Mucosa of rectum (tissue), 2 donors: ENCODE data around the gene TTLL13.

Source experiments
- H3K27ac ChIP-seq, 2 donors: one replicate each; pipeline ENCODE4 v1.7.0; 2013; ENCODE audit warnings: inconsistent platforms in 2 of 2, low read depth in 2 of 2, low read length in 2 of 2
- H3K27me3 ChIP-seq, 2 donors: one replicate each; pipeline ENCODE4 v1.7.0; 2013; ENCODE audit warnings: low read length in 2 of 2; ENCODE audit not compliant: control insufficient read depth in 2 of 2, insufficient read depth in 2 of 2
- H3K36me3 ChIP-seq, 2 donors: one replicate each; pipeline ENCODE4 v1.7.0; 2013; ENCODE audit warnings: low read length in 2 of 2; ENCODE audit not compliant: control insufficient read depth in 2 of 2, insufficient read depth in 2 of 2
- H3K4me1 ChIP-seq, 2 donors: one replicate each; pipeline ENCODE4 v1.7.0; 2013; ENCODE audit warnings: low read length in 2 of 2, mild to moderate bottlenecking in 1 of 2; ENCODE audit not compliant: control insufficient read depth in 2 of 2, insufficient read depth in 2 of 2
- H3K4me3 ChIP-seq, 2 donors: one replicate each; pipeline ENCODE4 v1.7.0; 2013; ENCODE audit warnings: low read length in 2 of 2
- H3K9ac ChIP-seq, 2 donors: one replicate each; pipeline ENCODE4 v1.7.0; 2013; ENCODE audit warnings: low read length in 2 of 2, low read depth in 1 of 2, mild to moderate bottlenecking in 1 of 2
- H3K9me3 ChIP-seq, 2 donors: one replicate each; pipeline ENCODE4 v1.7.0; 2013; ENCODE audit warnings: low read length in 2 of 2; ENCODE audit not compliant: control insufficient read depth in 2 of 2
- donor health status: healthy.
- donor health status: Normal muscosa, but diverticular disease.

TTLL13 gene

DNA sequence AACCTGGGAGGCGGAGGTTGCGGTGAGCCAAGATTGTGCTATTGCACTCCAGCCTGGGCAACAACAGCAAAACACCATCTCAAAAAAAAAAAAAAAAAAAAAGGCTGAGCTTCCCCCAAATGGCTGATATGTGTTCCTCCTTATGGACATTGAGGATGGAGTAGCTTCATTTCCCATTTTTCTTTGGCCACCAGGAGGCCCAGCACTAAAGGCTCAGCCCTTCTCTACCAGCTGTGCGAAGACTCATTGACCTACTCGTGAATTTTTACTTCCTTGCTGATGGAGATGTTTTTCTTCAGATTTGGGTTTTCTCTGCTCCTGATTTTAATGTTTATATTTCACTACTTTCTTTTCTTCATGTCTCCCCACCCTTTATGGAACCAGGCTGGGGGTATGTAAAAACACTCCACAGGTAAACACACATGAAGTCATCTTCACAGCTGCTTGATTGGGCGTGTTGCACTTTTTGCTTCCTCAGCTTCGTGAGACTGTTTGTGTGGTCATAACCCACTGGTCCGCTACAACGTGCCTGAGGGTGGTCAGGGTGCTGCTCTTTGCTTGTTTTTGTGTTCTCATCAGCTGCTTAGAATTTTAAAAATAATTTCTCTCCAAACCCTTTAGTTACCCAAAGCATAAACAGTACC, 34.7 kb upstream of the TTLL13 start:
- Histone ChIP-seq H3K27ac (peak overlapping the region; percentile 67 to 99), H3K4me1 (peaks cover 37 to 48% of the 10 kb centered on the region in 2 donors)

GRCh38 chr15:90217671-90218394, 31.5 kb upstream of the TTLL13 start:
- Histone ChIP-seq H3K36me3 (peaks cover 19 to 25% of the 10 kb centered on the region in 2 donors), H3K27me3 (no peaks in the 10 kb centered on the region), H3K9ac (no peak overlapping the region), H3K4me3 (no peak overlapping the region), H3K27ac (no peak overlapping the region), H3K4me1 (peaks cover 14 to 25% of the 10 kb centered on the region in 2 donors), H3K9me3 (no peaks in the 10 kb centered on the region)

More for the DNA sequence above, 34.7 kb upstream of the TTLL13 start:
- Histone ChIP-seq H3K4me3 (no peak overlapping the region), H3K36me3 (peaks cover 26 to 28% of the 10 kb centered on the region in 2 donors), H3K27me3 (no peaks in the 10 kb centered on the region), H3K9me3 (no peaks in the 10 kb centered on the region), H3K9ac (peak overlapping the region; percentile 19 to 41)

- H3K27me3 ChIP-seq, result no peaks in the 10 kb centered on the region
- H3K36me3 ChIP-seq, result peaks cover 35 to 42% of the 10 kb centered on the region in 2 donors
- H3K4me1 ChIP-seq, result peaks cover 4 to 11% of the 10 kb centered on the region in 2 donors
- no peaks in the 10 kb centered on the region for H3K9me3 ChIP-seq
- no peak overlapping the region for H3K4me3 ChIP-seq
- no peak overlapping the region for H3K9ac ChIP-seq
- no peak overlapping the region for H3K27ac ChIP-seq
These were observed 29.8 kb upstream of the TTLL13 start for GRCh38 chr15:90219421-90220141.

DNA sequence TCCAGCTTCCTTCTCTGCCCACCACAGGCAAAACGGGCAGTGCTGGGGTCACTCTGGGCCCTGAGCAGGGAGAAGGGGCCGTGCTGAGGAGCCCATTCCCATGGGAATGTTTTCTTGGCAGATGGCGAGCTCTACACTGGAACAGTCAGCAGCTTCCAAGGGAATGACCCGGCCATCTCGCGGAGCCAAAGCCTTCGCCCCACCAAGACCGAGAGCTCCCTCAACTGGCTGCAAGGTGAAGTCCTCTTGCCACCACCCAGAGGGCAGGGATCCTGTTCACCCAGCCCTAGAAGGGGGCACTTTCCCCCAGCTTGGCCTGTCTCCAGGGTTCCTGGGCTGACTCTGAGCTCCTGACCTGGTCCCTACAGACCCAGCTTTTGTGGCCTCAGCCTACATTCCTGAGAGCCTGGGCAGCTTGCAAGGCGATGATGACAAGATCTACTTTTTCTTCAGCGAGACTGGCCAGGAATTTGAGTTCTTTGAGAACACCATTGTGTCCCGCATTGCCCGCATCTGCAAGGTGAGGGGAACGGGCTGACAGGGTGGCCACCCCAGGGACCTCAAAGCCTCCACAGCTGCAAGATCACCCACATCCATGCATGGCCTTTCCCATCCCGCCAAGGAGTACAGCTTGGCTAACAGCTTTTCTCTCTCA, 28.0 kb upstream of the TTLL13 start:
- Histone ChIP-seq H3K36me3 (peaks cover 50 to 57% of the 10 kb centered on the region in 2 donors), H3K9me3 (no peaks in the 10 kb centered on the region), H3K4me3 (no peak overlapping the region), H3K27ac (peak overlapping the region; percentile 1 to 14), H3K9ac (no peak overlapping the region), H3K4me1 (peaks cover 0 to 7% of the 10 kb centered on the region in 2 donors), H3K27me3 (no peaks in the 10 kb centered on the region)

DNA sequence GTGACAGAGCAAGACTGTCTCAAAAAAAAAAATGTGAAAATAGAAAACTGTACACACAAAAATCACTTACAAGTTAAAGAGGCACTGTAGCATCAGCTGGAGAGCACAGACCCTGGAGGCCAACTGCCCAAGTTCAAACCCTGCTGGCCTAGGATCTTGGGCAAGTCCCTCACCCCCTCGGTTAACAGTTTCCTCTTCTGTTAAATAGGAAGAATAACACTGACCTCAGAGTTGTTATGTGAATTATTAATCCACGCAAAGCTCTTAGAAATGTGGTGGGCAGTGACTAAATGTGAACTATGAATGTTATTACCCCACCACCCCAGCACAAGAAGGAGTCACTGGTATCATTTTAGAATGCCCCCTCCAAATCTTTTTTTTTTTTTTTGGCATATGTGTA, 26.8 kb upstream of the TTLL13 start:
- Histone ChIP-seq H3K27me3 (no peaks in the 10 kb centered on the region), H3K9me3 (no peaks in the 10 kb centered on the region), H3K4me3 (no peak overlapping the region), H3K36me3 (peaks cover 54 to 58% of the 10 kb centered on the region in 2 donors), H3K4me1 (peaks cover 0 to 7% of the 10 kb centered on the region in 2 donors), H3K27ac (no peak overlapping the region), H3K9ac (no peak overlapping the region)

DNA sequence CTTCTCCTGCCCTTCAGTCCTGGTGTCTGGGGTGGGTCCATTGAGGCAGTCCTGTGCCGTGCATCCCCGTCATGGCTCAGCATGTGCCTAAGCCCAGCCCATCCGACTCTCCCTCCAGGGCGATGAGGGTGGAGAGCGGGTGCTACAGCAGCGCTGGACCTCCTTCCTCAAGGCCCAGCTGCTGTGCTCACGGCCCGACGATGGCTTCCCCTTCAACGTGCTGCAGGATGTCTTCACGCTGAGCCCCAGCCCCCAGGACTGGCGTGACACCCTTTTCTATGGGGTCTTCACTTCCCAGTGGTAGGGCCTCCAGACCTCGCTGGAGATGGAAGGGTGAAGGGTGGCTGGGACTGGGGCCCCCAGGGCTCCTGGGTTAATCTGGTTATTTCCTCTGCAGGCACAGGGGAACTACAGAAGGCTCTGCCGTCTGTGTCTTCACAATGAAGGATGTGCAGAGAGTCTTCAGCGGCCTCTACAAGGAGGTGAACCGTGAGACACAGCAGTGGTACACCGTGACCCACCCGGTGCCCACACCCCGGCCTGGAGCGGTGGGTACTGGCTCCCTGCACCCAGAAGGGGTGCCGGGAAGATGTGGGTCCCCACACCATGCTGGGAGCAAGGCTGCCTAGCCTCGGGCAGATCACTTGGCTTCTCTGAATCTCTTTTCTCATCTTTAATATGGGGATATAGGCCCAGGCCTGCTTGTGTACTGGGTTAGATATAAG, 25.8 kb upstream of the TTLL13 start:
- Histone ChIP-seq H3K4me3 (no peak overlapping the region), H3K27me3 (no peaks in the 10 kb centered on the region), H3K4me1 (peaks cover 0 to 7% of the 10 kb centered on the region in 2 donors), H3K36me3 (peaks cover 56 to 60% of the 10 kb centered on the region in 2 donors), H3K27ac (no peak overlapping the region), H3K9ac (no peak overlapping the region), H3K9me3 (no peaks in the 10 kb centered on the region)

- Histone ChIP-seq H3K4me1 (peaks cover 6 to 14% of the 10 kb centered on the region in 2 donors), H3K9ac (no peak overlapping the region), H3K4me3 (no peak overlapping the region), H3K9me3 (no peaks in the 10 kb centered on the region), H3K27me3 (no peaks in the 10 kb centered on the region), H3K36me3 (peaks cover 60 to 67% of the 10 kb centered on the region in 2 donors), H3K27ac (no peak overlapping the region)
These were observed 24.3 kb upstream of the TTLL13 start for GRCh38 chr15:90225047-90225446.

DNA sequence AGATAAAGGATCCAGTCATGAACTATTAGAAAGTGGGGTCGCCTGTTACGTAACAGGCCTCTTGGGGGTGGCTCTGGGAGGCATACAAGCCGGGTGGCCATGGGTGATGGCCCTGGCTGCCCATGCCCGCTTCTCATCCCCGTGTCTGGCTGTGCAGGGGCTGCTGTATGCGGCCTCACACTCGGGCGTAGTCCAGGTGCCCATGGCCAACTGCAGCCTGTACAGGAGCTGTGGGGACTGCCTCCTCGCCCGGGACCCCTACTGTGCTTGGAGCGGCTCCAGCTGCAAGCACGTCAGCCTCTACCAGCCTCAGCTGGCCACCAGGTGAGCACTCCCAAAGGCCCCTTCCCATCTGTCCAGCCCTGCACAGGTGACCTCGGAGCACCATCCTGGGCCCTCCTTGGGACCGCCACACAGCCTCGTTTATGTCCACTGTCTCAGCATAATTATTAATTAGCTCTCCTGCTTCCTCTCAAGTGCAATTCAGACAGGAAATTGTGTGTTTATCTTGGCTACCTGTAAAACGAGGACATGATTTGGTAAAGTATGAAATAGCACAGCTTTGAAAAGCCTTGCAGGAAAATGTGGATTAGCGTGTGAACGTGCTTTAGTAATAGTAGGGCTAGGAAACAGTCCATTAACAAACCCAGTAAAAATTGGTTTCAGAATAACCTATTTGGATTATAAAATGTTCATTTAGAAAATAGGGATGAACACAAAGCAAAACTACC, 23.7 kb upstream of the TTLL13 start:
- no peaks in the 10 kb centered on the region for H3K9me3 ChIP-seq
- no peaks in the 10 kb centered on the region for H3K27me3 ChIP-seq
- peaks cover 64 to 70% of the 10 kb centered on the region in 2 donors for H3K36me3 ChIP-seq
- H3K27ac ChIP-seq, result no peak overlapping the region
- peaks cover 11 to 19% of the 10 kb centered on the region in 2 donors for H3K4me1 ChIP-seq
- no peak overlapping the region for H3K9ac ChIP-seq
- H3K4me3 ChIP-seq, result no peak overlapping the region

DNA sequence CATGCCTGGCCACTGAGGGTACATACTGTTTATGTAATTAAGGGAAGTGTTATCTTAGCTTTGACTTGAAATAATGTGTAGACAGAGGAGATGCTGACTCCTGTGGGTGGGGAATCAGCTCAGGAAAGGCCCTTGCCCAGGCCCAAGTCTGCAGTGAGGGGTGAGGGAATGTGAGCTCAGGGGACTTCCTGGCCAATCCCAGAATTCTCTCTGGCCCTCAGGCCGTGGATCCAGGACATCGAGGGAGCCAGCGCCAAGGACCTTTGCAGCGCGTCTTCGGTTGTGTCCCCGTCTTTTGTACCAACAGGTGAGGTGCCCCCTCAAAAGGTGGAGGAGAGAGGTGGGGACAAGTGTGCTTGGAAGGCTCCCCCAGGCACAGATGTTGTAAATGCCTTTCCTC, 22.0 kb upstream of the TTLL13 start:
- Histone ChIP-seq H3K4me1 (peaks cover 28 to 30% of the 10 kb centered on the region in 2 donors), H3K9ac (no peak overlapping the region), H3K4me3 (no peak overlapping the region), H3K36me3 (peaks cover 72 to 80% of the 10 kb centered on the region in 2 donors), H3K27ac (no peak overlapping the region), H3K9me3 (no peaks in the 10 kb centered on the region), H3K27me3 (no peaks in the 10 kb centered on the region)
